ENCODE data around the gene LAIR2.

LAIR2 gene

DNA sequence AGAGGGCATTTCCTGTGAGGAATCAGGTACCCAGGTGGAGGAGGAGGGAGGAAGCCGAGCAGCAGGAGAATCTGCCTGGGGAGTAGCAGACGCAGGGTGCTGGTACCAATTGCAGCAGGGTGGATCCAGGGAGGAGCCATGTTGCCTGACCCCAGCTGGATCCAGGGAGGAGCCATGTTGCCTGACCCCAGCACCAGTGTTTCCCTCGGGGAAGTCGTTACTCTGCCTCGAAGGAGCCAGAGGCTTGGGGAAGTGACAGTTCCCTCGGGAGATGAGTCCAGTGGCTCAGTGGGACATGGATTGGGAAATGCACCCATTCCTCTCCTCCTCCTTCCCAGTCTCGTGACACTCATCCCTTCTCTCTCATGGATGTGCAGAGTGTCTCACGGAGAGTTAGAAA lies 31.5 kb downstream of the LAIR2 start:
- H3K9ac ChIP-seq (ENCODE audit: low read length): no peak overlapping the region
- no peaks in the 10 kb centered on the region for H3K79me2 ChIP-seq (ENCODE audit: insufficient read depth, low read length)
- no peak overlapping the region for H2AFZ ChIP-seq (ENCODE audit: low read depth, low read length, severe bottlenecking)
- no peaks in the 10 kb centered on the region for H4K20me1 ChIP-seq (ENCODE audit: low read depth, low read length)
- TF ChIP-seq EZH2phosphoT487 (conservative IDR thresholded peaks at IDR 0.05; ENCODE audit: low read length): no peak
- TF ChIP-seq, protein P1, sequence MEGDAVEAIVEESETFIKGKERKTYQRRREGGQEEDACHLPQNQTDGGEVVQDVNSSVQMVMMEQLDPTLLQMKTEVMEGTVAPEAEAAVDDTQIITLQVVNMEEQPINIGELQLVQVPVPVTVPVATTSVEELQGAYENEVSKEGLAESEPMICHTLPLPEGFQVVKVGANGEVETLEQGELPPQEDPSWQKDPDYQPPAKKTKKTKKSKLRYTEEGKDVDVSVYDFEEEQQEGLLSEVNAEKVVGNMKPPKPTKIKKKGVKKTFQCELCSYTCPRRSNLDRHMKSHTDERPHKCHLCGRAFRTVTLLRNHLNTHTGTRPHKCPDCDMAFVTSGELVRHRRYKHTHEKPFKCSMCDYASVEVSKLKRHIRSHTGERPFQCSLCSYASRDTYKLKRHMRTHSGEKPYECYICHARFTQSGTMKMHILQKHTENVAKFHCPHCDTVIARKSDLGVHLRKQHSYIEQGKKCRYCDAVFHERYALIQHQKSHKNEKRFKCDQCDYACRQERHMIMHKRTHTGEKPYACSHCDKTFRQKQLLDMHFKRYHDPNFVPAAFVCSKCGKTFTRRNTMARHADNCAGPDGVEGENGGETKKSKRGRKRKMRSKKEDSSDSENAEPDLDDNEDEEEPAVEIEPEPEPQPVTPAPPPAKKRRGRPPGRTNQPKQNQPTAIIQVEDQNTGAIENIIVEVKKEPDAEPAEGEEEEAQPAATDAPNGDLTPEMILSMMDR (IDR thresholded peaks at IDR 0.05; ENCODE audit: insufficient read depth, low read length, poor library complexity, severe bottlenecking): no peak
- H3K9me3 ChIP-seq (ENCODE audit: insufficient read depth, low read length): no peaks in the 10 kb centered on the region
- H3K27me3 ChIP-seq (ENCODE audit: low read length): no peaks in the 10 kb centered on the region
- H3K36me3 ChIP-seq (ENCODE audit: low read length): no peaks in the 10 kb centered on the region
- H3K4me2 ChIP-seq (ENCODE audit: low read depth, low read length, poor library complexity, severe bottlenecking): no peak overlapping the region
- H3F3A ChIP-seq (ENCODE audit: insufficient read depth): no peaks in the 10 kb centered on the region
- H3K27ac ChIP-seq (ENCODE audit: low read depth, low read length): no peak overlapping the region
- no peak overlapping the region for H3K4me3 ChIP-seq (ENCODE audit: insufficient read depth, low read length, poor library complexity, severe bottlenecking)
- H3K9me2 ChIP-seq (replicated peaks; ENCODE audit: insufficient read depth, low read length): no peaks in the 10 kb centered on the region

DNA sequence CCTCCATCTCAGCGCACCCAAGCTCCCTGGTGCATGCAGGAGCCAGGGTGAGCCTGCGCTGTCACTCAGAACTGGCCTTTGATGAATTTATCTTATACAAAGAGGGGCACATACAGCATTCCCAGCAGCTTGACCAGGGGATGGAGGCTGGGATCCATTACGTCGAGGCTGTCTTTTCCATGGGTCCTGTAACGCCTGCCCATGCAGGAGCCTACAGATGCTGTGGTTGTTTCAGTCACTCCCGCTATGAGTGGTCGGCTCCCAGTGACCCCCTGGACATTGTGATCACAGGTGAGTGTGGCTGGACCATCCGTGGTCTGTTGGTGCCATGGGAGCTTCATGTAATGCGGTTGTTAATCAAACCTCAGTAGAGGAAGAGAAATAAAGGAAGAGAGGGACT lies 33.0 kb downstream of the LAIR2 start:
- H3K4me3 ChIP-seq (ENCODE audit: insufficient read depth, low read length, poor library complexity, severe bottlenecking): no peak overlapping the region

DNA sequence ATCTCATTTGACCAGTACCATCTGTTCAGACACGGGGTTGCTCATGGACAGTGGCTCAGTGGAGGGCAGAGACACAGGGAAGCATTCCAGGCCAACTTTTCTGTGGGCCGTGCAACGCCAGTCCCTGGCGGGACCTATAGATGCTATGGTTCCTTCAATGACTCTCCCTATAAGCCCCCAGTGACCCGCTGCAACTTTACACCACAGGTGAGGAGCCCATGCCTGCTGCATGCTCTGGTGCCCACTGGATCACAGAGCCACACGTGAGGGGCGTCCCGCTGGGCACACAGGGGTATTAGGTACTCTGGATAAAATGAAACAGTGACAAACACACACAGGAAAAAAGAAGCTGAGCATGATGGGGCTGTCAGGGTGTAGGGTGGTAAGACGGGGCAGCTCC lies 34.3 kb downstream of the LAIR2 start:
- Histone ChIP-seq H3K36me3 (ENCODE audit: low read length) (no peaks in the 10 kb centered on the region), H3K9me2 (replicated peaks; ENCODE audit: insufficient read depth, low read length) (no peaks in the 10 kb centered on the region), H3F3A (ENCODE audit: insufficient read depth) (no peaks in the 10 kb centered on the region), H3K27me3 (ENCODE audit: low read length) (no peaks in the 10 kb centered on the region), H3K79me2 (ENCODE audit: insufficient read depth, low read length) (no peaks in the 10 kb centered on the region), H3K4me2 (ENCODE audit: low read depth, low read length, poor library complexity, severe bottlenecking) (no peak overlapping the region), H3K4me3 (ENCODE audit: insufficient read depth, low read length, poor library complexity, severe bottlenecking) (no peak overlapping the region), H2AFZ (ENCODE audit: low read depth, low read length, severe bottlenecking) (no peak overlapping the region), H3K9me3 (ENCODE audit: insufficient read depth, low read length) (no peaks in the 10 kb centered on the region), H4K20me1 (ENCODE audit: low read depth, low read length) (no peaks in the 10 kb centered on the region), H3K27ac (ENCODE audit: low read depth, low read length) (no peak overlapping the region), H3K9ac (ENCODE audit: low read length) (no peak overlapping the region)
- TF ChIP-seq, protein P1 (IDR thresholded peaks at IDR 0.05; ENCODE audit: insufficient read depth, low read length, poor library complexity, severe bottlenecking): no peak
- TF ChIP-seq EZH2phosphoT487 (conservative IDR thresholded peaks at IDR 0.05; ENCODE audit: low read length): no peak

More for the DNA sequence above, 33.0 kb downstream of the LAIR2 start:
- Histone ChIP-seq H4K20me1 (ENCODE audit: low read depth, low read length) (no peaks in the 10 kb centered on the region), H3K9me2 (replicated peaks; ENCODE audit: insufficient read depth, low read length) (no peaks in the 10 kb centered on the region), H3K9me3 (ENCODE audit: insufficient read depth, low read length) (no peaks in the 10 kb centered on the region), H3K27ac (ENCODE audit: low read depth, low read length) (no peak overlapping the region), H2AFZ (ENCODE audit: low read depth, low read length, severe bottlenecking) (no peak overlapping the region), H3K79me2 (ENCODE audit: insufficient read depth, low read length) (no peaks in the 10 kb centered on the region), H3K4me2 (ENCODE audit: low read depth, low read length, poor library complexity, severe bottlenecking) (no peak overlapping the region), H3F3A (ENCODE audit: insufficient read depth) (no peaks in the 10 kb centered on the region), H3K27me3 (ENCODE audit: low read length) (no peaks in the 10 kb centered on the region), H3K36me3 (ENCODE audit: low read length) (no peaks in the 10 kb centered on the region), H3K9ac (ENCODE audit: low read length) (no peak overlapping the region)
- TF ChIP-seq, protein P1 (IDR thresholded peaks at IDR 0.05; ENCODE audit: insufficient read depth, low read length, poor library complexity, severe bottlenecking): no peak

DNA sequence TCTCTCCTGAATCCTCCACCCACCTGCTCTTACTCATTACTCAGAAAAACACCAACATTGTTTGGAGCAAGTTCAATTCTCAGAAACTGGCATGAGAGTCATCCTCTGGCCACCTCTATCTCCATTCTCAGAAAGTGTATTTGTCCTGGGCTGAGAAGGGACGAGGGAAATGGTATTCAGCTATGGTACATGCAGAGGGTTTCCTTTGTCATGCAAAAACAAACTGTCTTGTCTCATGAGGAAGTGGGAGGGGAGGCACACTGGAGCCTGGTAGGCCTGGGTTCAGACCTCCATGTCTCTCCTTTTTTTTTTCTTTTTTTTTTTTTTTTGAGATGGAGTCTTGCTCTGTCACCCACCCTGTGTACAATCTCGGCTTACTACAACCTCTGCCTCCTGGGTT lies 39.1 kb downstream of the LAIR2 start:
- H2AFZ ChIP-seq (ENCODE audit: low read depth, low read length, severe bottlenecking): no peak overlapping the region
- no peak overlapping the region for H3K4me2 ChIP-seq (ENCODE audit: low read depth, low read length, poor library complexity, severe bottlenecking)
- no peak overlapping the region for H3K9ac ChIP-seq (ENCODE audit: low read length)
- no peak overlapping the region for H3K27ac ChIP-seq (ENCODE audit: low read depth, low read length)
- H3K79me2 ChIP-seq (ENCODE audit: insufficient read depth, low read length): no peaks in the 10 kb centered on the region
- H3K9me3 ChIP-seq (ENCODE audit: insufficient read depth, low read length): no peaks in the 10 kb centered on the region
- no peak overlapping the region for H3K4me3 ChIP-seq (ENCODE audit: insufficient read depth, low read length, poor library complexity, severe bottlenecking)
- H3K36me3 ChIP-seq (ENCODE audit: low read length): no peaks in the 10 kb centered on the region
- TF ChIP-seq, protein P1 (IDR thresholded peaks at IDR 0.05; ENCODE audit: insufficient read depth, low read length, poor library complexity, severe bottlenecking): no peak
- no peak for TF ChIP-seq EZH2phosphoT487 (conservative IDR thresholded peaks at IDR 0.05; ENCODE audit: low read length)
- H3F3A ChIP-seq (ENCODE audit: insufficient read depth): no peaks in the 10 kb centered on the region
- no peaks in the 10 kb centered on the region for H3K9me2 ChIP-seq (replicated peaks; ENCODE audit: insufficient read depth, low read length)
- H4K20me1 ChIP-seq (ENCODE audit: low read depth, low read length): no peaks in the 10 kb centered on the region
- H3K27me3 ChIP-seq (ENCODE audit: low read length): no peaks in the 10 kb centered on the region
